SK-N-SH (cell line): ENCODE measurements around the gene FOXD4L1. TPM values are rescaled to one million over a fixed set of nuclear protein-coding genes. Genes with fewer than 3 reads are reported as not detected.

Experiments
- polyA plus RNA-seq, 3 experiments: library from polyadenylated mRNA; depleted of rRNA; stranded (reverse); fragments of >200 nt; gene quantifications; 2 replicates each; pipeline ENCODE4 v1.2.3, GENCODE V29; 2012

Gene FOXD4L1
- polyA plus RNA-seq, 1 of the 3 experiments (the other 2 are of a cell fraction) = 0.10 TPM

Other genes starting within 250 kb of the FOXD4L1 start
- 0.08 and 0.23 TPM in 2 replicates for gene PAX8, start 219.7 kb upstream of the FOXD4L1 start, polyA plus RNA-seq (2012; rRNA removed)
- gene ZNG1B, start 61.0 kb upstream of the FOXD4L1 start, polyA plus RNA-seq (2012; rRNA removed) = 14.5 and 19.8 TPM in 2 replicates
- gene RABL2A, start 128.6 kb downstream of the FOXD4L1 start, polyA plus RNA-seq (2012; rRNA removed) = 26.4 and 30.3 TPM in 2 replicates